GM10248 (cell line): ENCODE data around the gene GALNT8.

Experiments
- CTCF ChIA-PET: fragments of 300-600 bp; sonication (Branson Sonifier 250); formaldehyde crosslinking; extraction: SDS; loops from one replicate; lab custom pipeline; 2021; ENCODE audit warnings: antibody characterized with exemption; lab: Yijun Ruan, JAX
- POLR2A ChIA-PET: fragments of 350-650 bp; sonication (Branson Sonifier 250); formaldehyde crosslinking; extraction: SDS; loops from one replicate; lab custom pipeline; 2020; ENCODE audit warnings: antibody characterized with exemption; lab: Yijun Ruan, JAX
- DNase-seq: peaks from one replicate; pipeline ENCODE4 v3.0.0; 2012; ENCODE audit errors: extremely low spot score
- TF ChIP-seq, protein P1 (sequence below): IDR thresholded peaks from 2 replicates; pipeline ENCODE4 v1.5.1; 2012; ENCODE audit warnings: mild to moderate bottlenecking, low read depth; ENCODE audit errors: extremely low read depth, missing control alignments, control extremely low read depth

The GALNT8 gene

DNA sequence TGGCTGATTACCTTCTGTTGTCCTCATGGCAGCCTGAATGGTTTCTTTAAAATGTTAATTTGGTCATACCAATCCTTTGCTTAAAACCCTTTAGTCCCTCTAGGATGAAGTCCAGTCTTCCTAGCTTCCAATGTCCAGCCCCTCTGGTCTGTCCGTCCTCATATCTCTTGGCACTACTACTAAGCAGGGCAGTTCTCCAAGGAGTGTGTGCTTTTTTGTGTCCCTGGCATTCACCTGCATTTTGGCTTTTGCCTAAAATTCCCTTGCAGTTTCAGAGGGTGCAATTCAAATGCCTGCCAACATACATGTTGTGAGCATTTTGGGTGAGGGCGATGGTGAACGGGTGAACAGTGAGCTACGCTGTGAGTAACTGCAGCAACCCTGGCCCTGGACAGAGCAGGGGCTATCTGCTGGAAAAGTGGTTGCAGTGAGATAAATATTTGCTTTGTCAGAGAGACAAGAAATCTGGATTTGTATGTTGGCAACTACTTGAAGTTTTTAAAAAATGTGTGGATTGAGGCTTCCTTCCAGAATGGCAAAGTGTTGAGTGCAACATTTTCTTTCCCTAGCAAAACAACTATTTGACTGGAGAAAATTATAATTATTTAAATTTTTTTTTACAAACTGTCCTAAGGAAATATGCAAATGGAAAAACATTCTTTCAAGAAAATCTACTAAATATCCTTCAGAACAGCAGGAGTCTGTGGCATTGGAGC is 14.6 kb downstream of the GALNT8 start:
- no peak for DNase-seq
- TF ChIP-seq, protein P1, sequence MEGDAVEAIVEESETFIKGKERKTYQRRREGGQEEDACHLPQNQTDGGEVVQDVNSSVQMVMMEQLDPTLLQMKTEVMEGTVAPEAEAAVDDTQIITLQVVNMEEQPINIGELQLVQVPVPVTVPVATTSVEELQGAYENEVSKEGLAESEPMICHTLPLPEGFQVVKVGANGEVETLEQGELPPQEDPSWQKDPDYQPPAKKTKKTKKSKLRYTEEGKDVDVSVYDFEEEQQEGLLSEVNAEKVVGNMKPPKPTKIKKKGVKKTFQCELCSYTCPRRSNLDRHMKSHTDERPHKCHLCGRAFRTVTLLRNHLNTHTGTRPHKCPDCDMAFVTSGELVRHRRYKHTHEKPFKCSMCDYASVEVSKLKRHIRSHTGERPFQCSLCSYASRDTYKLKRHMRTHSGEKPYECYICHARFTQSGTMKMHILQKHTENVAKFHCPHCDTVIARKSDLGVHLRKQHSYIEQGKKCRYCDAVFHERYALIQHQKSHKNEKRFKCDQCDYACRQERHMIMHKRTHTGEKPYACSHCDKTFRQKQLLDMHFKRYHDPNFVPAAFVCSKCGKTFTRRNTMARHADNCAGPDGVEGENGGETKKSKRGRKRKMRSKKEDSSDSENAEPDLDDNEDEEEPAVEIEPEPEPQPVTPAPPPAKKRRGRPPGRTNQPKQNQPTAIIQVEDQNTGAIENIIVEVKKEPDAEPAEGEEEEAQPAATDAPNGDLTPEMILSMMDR, result no peak
- ChIA-PET CTCF (interaction anchor here (1.8 kb wide), 1 partner anchor 27 kb away, joined by 6 read pairs; no protein-coding TSS in a partner anchor), POLR2A (no interaction called here)

DNA sequence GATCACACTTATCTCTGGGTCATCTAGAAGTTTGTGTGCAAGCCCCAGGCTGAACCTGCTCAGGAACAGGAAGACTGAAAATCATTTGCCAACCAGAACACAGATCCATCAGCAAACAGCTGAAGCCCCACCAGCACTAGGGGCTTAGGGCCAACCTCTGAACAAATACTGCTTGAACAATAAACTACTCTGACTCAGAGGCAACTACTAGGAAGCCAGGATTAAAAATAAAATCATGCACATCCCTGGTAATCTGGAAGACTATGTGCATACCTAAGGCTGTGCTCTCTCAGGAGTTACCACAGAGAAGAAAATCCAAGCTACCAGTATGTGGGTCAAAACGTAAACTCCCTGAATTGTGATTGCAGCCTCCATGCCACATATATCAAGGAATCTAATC is 15.9 kb downstream of the GALNT8 start:
- CTCF ChIA-PET, result interaction anchor here (1.4 to 1.8 kb wide), 2 partner anchors 10 to 26 kb away, joined by 4 to 6 read pairs; no protein-coding TSS in a partner anchor

DNA sequence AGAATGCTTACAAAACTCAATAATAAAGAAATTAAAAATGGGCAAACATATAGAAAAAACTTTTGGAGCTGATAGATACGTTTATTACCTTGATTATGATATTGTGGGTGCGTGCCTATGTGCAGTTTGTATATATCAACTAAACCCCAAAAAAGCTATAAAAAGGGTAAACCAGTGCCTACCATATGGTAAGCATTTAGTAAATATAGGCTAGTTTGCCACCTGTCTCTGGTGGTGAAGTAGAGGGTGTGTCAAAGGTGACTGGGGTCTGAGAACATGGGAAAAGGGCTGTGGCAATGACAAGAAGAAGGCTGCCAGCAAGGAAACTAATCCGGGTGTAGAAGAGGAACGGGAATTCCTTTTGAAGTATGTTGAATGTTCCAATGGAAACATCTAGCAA is 18.3 kb downstream of the GALNT8 start:
- ChIA-PET POLR2A (no interaction called here), CTCF (interaction anchor here (1.8 kb wide), 1 partner anchor 15 kb away, joined by 3 read pairs; no protein-coding TSS in a partner anchor)
- TF ChIP-seq, protein P1, result no peak
- DNase-seq, result no peak

More for the DNA sequence above, 15.9 kb downstream of the GALNT8 start:
- TF ChIP-seq, protein P1, result no peak
- DNase-seq, result no peak
- POLR2A ChIA-PET, result no interaction called here

DNA sequence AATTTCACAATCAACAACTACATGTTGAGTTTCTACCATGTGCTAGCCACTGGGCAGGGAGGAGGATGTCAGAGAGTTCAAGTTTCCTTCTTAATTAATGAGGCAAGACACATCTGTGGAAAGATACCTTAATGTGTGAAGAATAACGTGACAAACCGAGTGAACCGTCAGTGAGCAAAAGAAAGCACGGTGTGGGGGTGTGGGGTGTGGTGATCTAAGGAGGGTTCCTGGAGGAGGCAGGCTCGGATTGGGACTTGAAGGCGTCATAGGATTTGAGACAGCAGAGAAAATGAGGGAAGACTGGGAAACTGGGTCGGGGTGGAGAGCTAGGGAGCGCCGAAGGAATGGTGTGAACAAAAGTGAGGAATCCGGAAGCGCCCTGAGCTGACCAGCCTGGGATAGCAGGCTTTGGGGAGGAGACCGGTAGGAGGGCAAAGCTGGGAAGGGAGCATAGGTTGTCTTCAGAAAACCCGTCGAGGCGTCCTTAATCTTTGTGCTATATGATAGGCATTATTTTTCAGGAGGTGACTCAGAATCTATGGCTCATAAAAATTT is 22.3 kb downstream of the GALNT8 start:
- CTCF ChIA-PET, result no interaction called here
- TF ChIP-seq, protein P1, result no peak
- POLR2A ChIA-PET, result no interaction called here
- DNase-seq, result no peak

DNA sequence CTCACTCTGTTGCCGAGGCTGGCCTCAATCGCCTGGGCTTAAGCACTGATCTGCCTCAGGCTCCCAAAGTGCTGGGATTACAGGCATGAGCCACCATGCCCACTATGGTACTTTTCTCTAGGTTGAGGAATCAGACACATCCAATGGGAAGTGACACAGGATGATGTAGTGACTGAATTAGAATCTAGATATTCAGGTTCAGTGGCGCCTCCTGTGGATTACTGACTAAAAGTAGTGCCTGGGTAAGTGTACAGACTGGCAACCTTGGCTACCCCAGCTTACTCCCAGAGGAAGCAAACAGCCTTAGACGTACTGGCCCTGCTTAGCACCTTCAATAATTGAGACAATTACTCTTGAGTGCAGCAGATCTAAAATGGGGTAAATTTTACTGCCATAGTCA is 22.8 kb downstream of the GALNT8 start:
- no peak for DNase-seq
- TF ChIP-seq, protein P1, result no peak
- POLR2A ChIA-PET, result no interaction called here
- CTCF ChIA-PET, result no interaction called here

DNA sequence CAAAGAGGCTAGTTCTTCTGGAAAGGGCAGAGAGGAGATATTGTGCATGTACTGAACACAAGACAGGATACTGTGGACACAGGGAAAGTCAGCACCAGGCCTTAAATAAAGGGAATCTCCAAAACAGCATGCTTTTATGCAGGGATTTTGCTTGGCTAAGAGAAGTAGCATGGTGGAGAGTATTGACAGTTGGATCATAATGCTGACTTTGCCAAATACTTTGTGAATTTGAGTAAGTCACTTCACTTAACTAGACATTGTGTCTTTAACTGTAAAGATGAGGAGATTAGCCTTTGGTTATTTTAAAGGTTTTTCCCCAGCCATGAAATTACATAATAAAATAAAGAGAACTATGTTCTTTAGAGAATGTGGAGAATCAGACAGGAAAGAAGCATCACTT is 24.5 kb downstream of the GALNT8 start:
- POLR2A ChIA-PET, result no interaction called here
- TF ChIP-seq, protein P1, result no peak
- no peak for DNase-seq
- CTCF ChIA-PET, result no interaction called here
